Stimulated activated naive CD8-positive, alpha-beta T cell treated with anti-CD3 and anti-CD28 coated beads, Interleukin-15, amount 100 ng/mL, for 72 hours (primary cell): Measurements from ENCODE around the gene CDH22.

Experiments used
- ATAC-seq: fragments of 150-1000 bp; cut with Tn5 transposase; 2 replicates; pipeline ENCODE4 v1.10.0; 2021; ENCODE audit warnings: mild to moderate bottlenecking, moderate library complexity
- DNase-seq, 2 donors: peaks; one replicate each; pipeline ENCODE4 v3.0.0; 2021 to 2022
- H3K27ac Mint-ChIP-seq, 2 donors: one replicate each; pipeline ENCODE4 v1.8.0; 2022; ENCODE audit warnings: mild to moderate bottlenecking in 2 of 2, mixed read lengths in 2 of 2, moderate library complexity in 2 of 2
- H3K27me3 Mint-ChIP-seq: one replicate; pipeline ENCODE4 v1.8.0; 2022; ENCODE audit warnings: mixed read lengths
- H3K4me1 Mint-ChIP-seq: one replicate; pipeline ENCODE4 v1.8.0; 2022; ENCODE audit warnings: mild to moderate bottlenecking, mixed read lengths
- H3K4me3 Mint-ChIP-seq, 2 donors: one replicate each; pipeline ENCODE4 v1.8.0; 2022; ENCODE audit warnings: mild to moderate bottlenecking in 2 of 2, mixed read lengths in 2 of 2, moderate library complexity in 1 of 2
- H3K9me3 Mint-ChIP-seq, 2 donors: one replicate each; pipeline ENCODE4 v1.8.0; 2022; ENCODE audit warnings: mixed read lengths in 2 of 2

The CDH22 gene

GRCh38 chr20:46332373-46333160 lies 24.3 kb upstream of the CDH22 start:
- DNase-seq (no peak), ATAC-seq (no peak)
- H3K27me3 Mint-ChIP-seq: peaks cover 59% of the 10 kb centered on the region
- H3K4me1 Mint-ChIP-seq: no peaks in the 10 kb centered on the region
- H3K27ac Mint-ChIP-seq: no peak overlapping the region
- H3K9me3 Mint-ChIP-seq: no peaks in the 10 kb centered on the region
- no peak overlapping the region for H3K4me3 Mint-ChIP-seq

GRCh38 chr20:46331611-46332361 lies 23.5 kb upstream of the CDH22 start:
- H3K27me3 Mint-ChIP-seq: peaks cover 59% of the 10 kb centered on the region
- no peak overlapping the region for H3K27ac Mint-ChIP-seq
- no peaks in the 10 kb centered on the region for H3K4me1 Mint-ChIP-seq
- DNase-seq (no peak), ATAC-seq (no peak)
- H3K4me3 Mint-ChIP-seq: no peak overlapping the region
- H3K9me3 Mint-ChIP-seq: no peaks in the 10 kb centered on the region

GRCh38 chr20:46330831-46331371 lies 22.6 kb upstream of the CDH22 start:
- H3K4me1 Mint-ChIP-seq: no peaks in the 10 kb centered on the region
- peaks cover 58% of the 10 kb centered on the region for H3K27me3 Mint-ChIP-seq
- no peak for DNase-seq
- H3K4me3 Mint-ChIP-seq: no peak overlapping the region
- ATAC-seq: no peak
- H3K27ac Mint-ChIP-seq: no peak overlapping the region
- no peaks in the 10 kb centered on the region for H3K9me3 Mint-ChIP-seq

- no peak for DNase-seq
- Mint-ChIP-seq H3K27me3 (peaks cover 52% of the 10 kb centered on the region), H3K9me3 (no peaks in the 10 kb centered on the region), H3K4me3 (no peak overlapping the region), H3K4me1 (no peaks in the 10 kb centered on the region), H3K27ac (no peak overlapping the region)
- ATAC-seq: peak; percentile 16
Observed at GRCh38 chr20:46330072-46330763, 21.9 kb upstream of the CDH22 start.

- H3K27ac Mint-ChIP-seq: no peak overlapping the region
Observed at GRCh38 chr20:46328200-46328882, 20.0 kb upstream of the CDH22 start.

GRCh38 chr20:46327557-46327956 lies 19.3 kb upstream of the CDH22 start:
- H3K4me3 Mint-ChIP-seq: no peak overlapping the region
- no peak for ATAC-seq
- H3K4me1 Mint-ChIP-seq: no peaks in the 10 kb centered on the region

More at GRCh38 chr20:46328200-46328882, 20.0 kb upstream of the CDH22 start:
- DNase-seq: no peak
- H3K9me3 Mint-ChIP-seq: no peaks in the 10 kb centered on the region
- no peak overlapping the region for H3K4me3 Mint-ChIP-seq
- peaks cover 38% of the 10 kb centered on the region for H3K27me3 Mint-ChIP-seq
- no peaks in the 10 kb centered on the region for H3K4me1 Mint-ChIP-seq
- ATAC-seq: no peak

GRCh38 chr20:46325789-46326188 lies 17.5 kb upstream of the CDH22 start:
- no peaks in the 10 kb centered on the region for H3K4me1 Mint-ChIP-seq
- no peak overlapping the region for H3K4me3 Mint-ChIP-seq
- no peak overlapping the region for H3K27ac Mint-ChIP-seq
- H3K9me3 Mint-ChIP-seq: no peaks in the 10 kb centered on the region
- peaks cover 26% of the 10 kb centered on the region for H3K27me3 Mint-ChIP-seq
- ATAC-seq (no peak), DNase-seq (no peak)

More at GRCh38 chr20:46327557-46327956, 19.3 kb upstream of the CDH22 start:
- H3K27ac Mint-ChIP-seq: no peak overlapping the region
- DNase-seq: no peak
- peaks cover 33% of the 10 kb centered on the region for H3K27me3 Mint-ChIP-seq
- no peaks in the 10 kb centered on the region for H3K9me3 Mint-ChIP-seq

- peak; percentile 59 for ATAC-seq
- H3K9me3 Mint-ChIP-seq: no peaks in the 10 kb centered on the region
- no peak for DNase-seq
- H3K27me3 Mint-ChIP-seq: peaks cover 24% of the 10 kb centered on the region
- H3K4me3 Mint-ChIP-seq: no peak overlapping the region
- H3K27ac Mint-ChIP-seq: no peak overlapping the region
- H3K4me1 Mint-ChIP-seq: no peaks in the 10 kb centered on the region
Observed at GRCh38 chr20:46324960-46325703, 16.8 kb upstream of the CDH22 start.

GRCh38 chr20:46324379-46324778 lies 16.1 kb upstream of the CDH22 start:
- Mint-ChIP-seq H3K27ac (no peak overlapping the region), H3K4me3 (no peak overlapping the region), H3K4me1 (no peaks in the 10 kb centered on the region), H3K27me3 (peaks cover 24% of the 10 kb centered on the region), H3K9me3 (no peaks in the 10 kb centered on the region)
- DNase-seq (no peak), ATAC-seq (no peak)

- Mint-ChIP-seq H3K27me3 (peaks cover 30% of the 10 kb centered on the region), H3K4me3 (no peak overlapping the region), H3K4me1 (no peaks in the 10 kb centered on the region), H3K9me3 (no peaks in the 10 kb centered on the region), H3K27ac (no peak overlapping the region)
- ATAC-seq (no peak), DNase-seq (no peak)
Observed at GRCh38 chr20:46323557-46323956, 15.3 kb upstream of the CDH22 start.

GRCh38 chr20:46322641-46323040 lies 14.3 kb upstream of the CDH22 start:
- DNase-seq: no peak
- H3K4me1 Mint-ChIP-seq: no peaks in the 10 kb centered on the region
- H3K9me3 Mint-ChIP-seq: no peaks in the 10 kb centered on the region
- no peak for ATAC-seq
- H3K27me3 Mint-ChIP-seq: peaks cover 33% of the 10 kb centered on the region
- H3K27ac Mint-ChIP-seq: no peak overlapping the region
- H3K4me3 Mint-ChIP-seq: no peak overlapping the region

GRCh38 chr20:46317685-46318177 lies 9.4 kb upstream of the CDH22 start:
- Mint-ChIP-seq H3K27ac (no peak overlapping the region), H3K4me1 (no peaks in the 10 kb centered on the region), H3K27me3 (peaks cover 82% of the 10 kb centered on the region), H3K4me3 (no peak overlapping the region), H3K9me3 (no peaks in the 10 kb centered on the region)
- DNase-seq: no peak
- no peak for ATAC-seq

- H3K4me1 Mint-ChIP-seq: peaks cover 2% of the 10 kb centered on the region
- DNase-seq (no peak), ATAC-seq (no peak)
- H3K4me3 Mint-ChIP-seq: no peak overlapping the region
- H3K27ac Mint-ChIP-seq: no peak overlapping the region
- H3K27me3 Mint-ChIP-seq: peaks cover 85% of the 10 kb centered on the region
- no peaks in the 10 kb centered on the region for H3K9me3 Mint-ChIP-seq
Observed at GRCh38 chr20:46316984-46317684, 8.8 kb upstream of the CDH22 start.

GRCh38 chr20:46315311-46315710 lies 7.0 kb upstream of the CDH22 start:
- Mint-ChIP-seq H3K4me3 (no peak overlapping the region), H3K4me1 (peaks cover 8% of the 10 kb centered on the region), H3K9me3 (no peaks in the 10 kb centered on the region), H3K27me3 (peaks cover 94% of the 10 kb centered on the region), H3K27ac (no peak overlapping the region)
- DNase-seq: no peak
- no peak for ATAC-seq
